Measurements from ENCODE around the gene RANBP1.

Gene RANBP1

DNA sequence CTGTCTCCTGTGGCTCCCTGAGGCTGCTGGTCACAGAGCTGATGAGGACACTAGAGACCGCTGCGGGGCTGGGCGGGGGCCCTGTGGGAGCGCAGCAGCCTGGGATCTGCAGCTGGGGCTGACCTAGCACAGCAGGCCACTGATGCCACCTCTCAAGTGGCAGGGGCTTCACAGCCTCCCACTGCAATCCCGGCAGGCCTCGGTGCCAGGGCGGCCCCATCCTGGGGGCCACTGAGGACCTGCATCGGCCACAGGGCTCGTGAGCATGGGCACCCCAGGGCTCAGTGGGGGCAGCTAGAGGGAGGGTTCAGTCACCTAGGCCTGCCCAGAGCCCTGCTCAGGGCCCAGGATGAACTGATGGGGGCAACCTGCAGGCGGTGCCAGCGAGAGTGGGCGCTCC lies 49.5 kb downstream of the RANBP1 start:
- Histone ChIP-seq H3K36me3 (ENCODE audit: control insufficient read depth in 1 of 2, insufficient read depth in 2 of 2, low read length in 2 of 2) (no peaks in the 10 kb centered on the region), H3K27ac (ENCODE audit: low read length) (no peak overlapping the region), H3K4me3 (ENCODE audit: low read depth in 1 of 2, low read length in 2 of 2) (no peak overlapping the region), H3K27me3 (ENCODE audit: low read depth, low read length) (no peaks in the 10 kb centered on the region), H3K9me3 (ENCODE audit: control insufficient read depth in 1 of 2, low read length in 2 of 2) (no peaks in the 10 kb centered on the region), H3K4me1 (ENCODE audit: control insufficient read depth in 1 of 2, insufficient read depth in 2 of 2, low read length in 2 of 2) (no peaks in the 10 kb centered on the region)

DNA sequence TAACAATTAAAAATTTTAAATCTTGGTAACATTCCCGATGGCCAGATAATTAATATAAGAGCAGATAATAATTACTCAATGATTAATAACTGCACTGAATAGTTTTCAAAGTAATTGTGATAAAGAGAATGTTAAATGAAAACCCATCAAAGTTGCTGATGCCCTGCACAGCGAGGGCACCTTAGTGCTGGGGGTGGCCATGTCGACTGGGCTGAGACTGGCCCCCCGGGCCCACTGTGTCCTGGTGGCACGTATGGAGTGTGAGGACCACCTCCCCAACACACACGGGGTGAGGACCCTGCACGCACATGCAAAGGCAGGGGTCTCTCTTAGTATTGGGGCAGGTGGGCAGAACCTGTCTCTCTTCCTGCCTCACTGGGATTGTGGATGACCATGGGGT lies 50.0 kb downstream of the RANBP1 start:
- Histone ChIP-seq H3K4me1 (ENCODE audit: control insufficient read depth in 1 of 2, insufficient read depth in 2 of 2, low read length in 2 of 2) (no peaks in the 10 kb centered on the region), H3K9me3 (ENCODE audit: control insufficient read depth in 1 of 2, low read length in 2 of 2) (no peaks in the 10 kb centered on the region), H3K27ac (ENCODE audit: low read length) (no peak overlapping the region), H3K27me3 (ENCODE audit: low read depth, low read length) (no peaks in the 10 kb centered on the region), H3K36me3 (ENCODE audit: control insufficient read depth in 1 of 2, insufficient read depth in 2 of 2, low read length in 2 of 2) (no peaks in the 10 kb centered on the region), H3K4me3 (ENCODE audit: low read depth in 1 of 2, low read length in 2 of 2) (no peak overlapping the region)

DNA sequence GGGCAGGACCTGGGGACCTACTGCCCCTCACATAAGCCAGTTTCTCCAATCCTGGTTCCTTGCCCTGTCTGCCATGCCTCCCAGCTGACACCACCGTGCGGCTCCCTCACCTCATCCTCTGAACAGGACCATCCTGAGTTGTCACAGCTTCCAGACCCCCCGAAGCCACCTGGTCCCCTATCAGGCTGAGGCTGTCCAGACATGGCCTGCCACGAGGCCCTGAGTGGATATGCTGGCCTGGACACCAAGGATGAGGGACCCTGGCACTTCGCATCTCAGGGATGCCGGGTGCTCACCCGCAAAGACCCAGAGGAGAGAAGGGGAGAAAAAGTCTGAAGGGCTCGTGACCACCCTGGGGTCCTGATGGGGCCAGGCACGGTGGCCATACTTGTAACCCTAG lies 50.8 kb downstream of the RANBP1 start:
- no peaks in the 10 kb centered on the region for H3K9me3 ChIP-seq (ENCODE audit: control insufficient read depth in 1 of 2, low read length in 2 of 2)
- no peak overlapping the region for H3K27ac ChIP-seq (ENCODE audit: low read length)
- H3K4me1 ChIP-seq (ENCODE audit: control insufficient read depth in 1 of 2, insufficient read depth in 2 of 2, low read length in 2 of 2) = no peaks in the 10 kb centered on the region
- H3K4me3 ChIP-seq (ENCODE audit: low read depth in 1 of 2, low read length in 2 of 2) = no peak overlapping the region
- H3K27me3 ChIP-seq (ENCODE audit: low read depth, low read length) = no peaks in the 10 kb centered on the region
- no peaks in the 10 kb centered on the region for H3K36me3 ChIP-seq (ENCODE audit: control insufficient read depth in 1 of 2, insufficient read depth in 2 of 2, low read length in 2 of 2)

DNA sequence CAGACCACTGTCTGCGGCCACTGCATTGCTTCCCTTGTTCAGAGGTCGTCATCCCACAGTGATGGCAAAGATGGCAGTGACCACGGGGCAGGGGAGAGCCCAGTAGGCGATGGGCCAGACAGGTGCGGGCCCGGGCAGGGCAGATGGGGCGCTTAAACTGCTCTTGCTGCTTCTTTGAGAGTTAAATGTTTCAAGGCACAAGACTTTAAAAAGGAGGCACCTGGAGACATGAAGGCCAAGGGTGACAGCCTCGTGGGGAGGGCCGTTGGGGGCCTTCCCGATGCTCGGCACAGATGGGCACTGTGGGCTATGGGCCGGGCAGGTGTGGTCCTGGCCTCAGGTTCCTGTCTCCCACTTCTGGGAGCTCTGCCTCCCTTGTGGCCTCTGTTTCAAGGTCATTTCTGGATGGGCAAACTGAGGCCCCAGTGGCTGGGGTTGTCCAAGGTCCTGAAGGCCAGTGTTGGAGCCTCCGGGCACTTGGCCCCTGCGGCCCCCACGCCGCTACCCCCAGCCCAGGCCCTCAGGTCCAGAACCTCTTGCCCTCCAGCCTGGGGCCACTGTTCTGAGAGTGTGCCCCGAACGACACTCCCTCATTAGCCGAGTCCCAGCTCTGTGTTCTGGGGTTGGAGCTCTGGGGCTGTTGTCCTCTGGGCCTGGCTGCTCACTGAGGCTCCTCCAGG lies 51.9 kb downstream of the RANBP1 start:
- no peaks in the 10 kb centered on the region for H3K4me1 ChIP-seq (ENCODE audit: control insufficient read depth in 1 of 2, insufficient read depth in 2 of 2, low read length in 2 of 2)
- H3K36me3 ChIP-seq (ENCODE audit: control insufficient read depth in 1 of 2, insufficient read depth in 2 of 2, low read length in 2 of 2) = no peaks in the 10 kb centered on the region
- H3K9me3 ChIP-seq (ENCODE audit: control insufficient read depth in 1 of 2, low read length in 2 of 2) = no peaks in the 10 kb centered on the region
- no peaks in the 10 kb centered on the region for H3K27me3 ChIP-seq (ENCODE audit: low read depth, low read length)
- no peak overlapping the region for H3K27ac ChIP-seq (ENCODE audit: low read length)
- no peak overlapping the region for H3K4me3 ChIP-seq (ENCODE audit: low read depth in 1 of 2, low read length in 2 of 2)

DNA sequence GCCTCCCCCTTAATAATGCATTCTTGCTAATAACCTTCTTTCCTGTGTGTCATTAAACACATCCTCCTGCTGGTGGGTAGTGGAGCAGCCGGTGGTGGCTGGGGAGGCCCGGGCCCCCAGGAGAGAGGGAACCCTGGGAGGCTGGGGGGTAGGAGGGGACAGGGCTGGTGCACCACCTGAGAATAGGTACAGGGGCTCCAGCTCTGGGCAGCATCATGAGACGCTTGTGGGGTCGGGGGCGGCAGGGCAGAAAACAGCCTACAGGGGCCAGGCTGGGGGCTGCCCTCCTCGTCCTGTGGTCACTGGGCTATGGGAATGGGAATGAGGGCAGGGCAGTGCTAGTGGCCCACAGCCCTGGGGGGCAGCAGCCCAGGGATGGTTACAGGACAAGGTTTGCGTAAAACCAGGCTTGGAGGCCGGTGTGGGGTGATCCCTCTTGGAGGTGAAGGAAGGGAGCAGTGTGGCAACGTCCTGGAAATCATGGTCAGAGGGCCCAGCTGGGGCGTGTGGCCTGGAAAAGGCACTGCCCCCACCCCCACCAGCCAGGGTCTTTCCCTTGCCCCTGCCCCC lies 53.4 kb downstream of the RANBP1 start:
- Histone ChIP-seq H3K27me3 (ENCODE audit: low read depth, low read length) (no peaks in the 10 kb centered on the region), H3K27ac (ENCODE audit: low read length) (no peak overlapping the region), H3K9me3 (ENCODE audit: control insufficient read depth in 1 of 2, low read length in 2 of 2) (no peaks in the 10 kb centered on the region), H3K4me3 (ENCODE audit: low read depth in 1 of 2, low read length in 2 of 2) (no peak overlapping the region), H3K4me1 (ENCODE audit: control insufficient read depth in 1 of 2, insufficient read depth in 2 of 2, low read length in 2 of 2) (no peaks in the 10 kb centered on the region), H3K36me3 (ENCODE audit: control insufficient read depth in 1 of 2, insufficient read depth in 2 of 2, low read length in 2 of 2) (no peaks in the 10 kb centered on the region)

DNA sequence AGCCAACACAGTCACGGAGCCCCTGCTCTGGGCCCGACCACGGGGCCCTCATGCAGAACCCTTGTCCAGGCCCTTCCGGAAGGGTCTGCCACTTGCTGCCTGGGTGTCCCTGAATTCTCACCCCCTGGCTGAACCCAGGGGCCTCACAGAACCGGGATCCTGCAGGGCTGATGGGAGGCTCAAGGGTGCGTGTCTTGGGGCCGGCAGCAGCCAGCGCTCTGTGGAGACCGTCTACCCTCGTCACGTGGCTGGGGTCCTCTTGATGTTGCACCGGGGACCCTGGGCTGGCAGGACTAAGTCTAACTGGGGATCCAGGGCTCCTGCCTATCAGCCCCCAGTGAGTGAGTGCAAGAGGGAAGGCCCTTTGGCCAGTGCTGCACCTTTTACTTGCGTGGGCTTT lies 54.3 kb downstream of the RANBP1 start:
- no peak overlapping the region for H3K4me3 ChIP-seq (ENCODE audit: low read depth in 1 of 2, low read length in 2 of 2)
- no peaks in the 10 kb centered on the region for H3K36me3 ChIP-seq (ENCODE audit: control insufficient read depth in 1 of 2, insufficient read depth in 2 of 2, low read length in 2 of 2)
- no peaks in the 10 kb centered on the region for H3K4me1 ChIP-seq (ENCODE audit: control insufficient read depth in 1 of 2, insufficient read depth in 2 of 2, low read length in 2 of 2)

DNA sequence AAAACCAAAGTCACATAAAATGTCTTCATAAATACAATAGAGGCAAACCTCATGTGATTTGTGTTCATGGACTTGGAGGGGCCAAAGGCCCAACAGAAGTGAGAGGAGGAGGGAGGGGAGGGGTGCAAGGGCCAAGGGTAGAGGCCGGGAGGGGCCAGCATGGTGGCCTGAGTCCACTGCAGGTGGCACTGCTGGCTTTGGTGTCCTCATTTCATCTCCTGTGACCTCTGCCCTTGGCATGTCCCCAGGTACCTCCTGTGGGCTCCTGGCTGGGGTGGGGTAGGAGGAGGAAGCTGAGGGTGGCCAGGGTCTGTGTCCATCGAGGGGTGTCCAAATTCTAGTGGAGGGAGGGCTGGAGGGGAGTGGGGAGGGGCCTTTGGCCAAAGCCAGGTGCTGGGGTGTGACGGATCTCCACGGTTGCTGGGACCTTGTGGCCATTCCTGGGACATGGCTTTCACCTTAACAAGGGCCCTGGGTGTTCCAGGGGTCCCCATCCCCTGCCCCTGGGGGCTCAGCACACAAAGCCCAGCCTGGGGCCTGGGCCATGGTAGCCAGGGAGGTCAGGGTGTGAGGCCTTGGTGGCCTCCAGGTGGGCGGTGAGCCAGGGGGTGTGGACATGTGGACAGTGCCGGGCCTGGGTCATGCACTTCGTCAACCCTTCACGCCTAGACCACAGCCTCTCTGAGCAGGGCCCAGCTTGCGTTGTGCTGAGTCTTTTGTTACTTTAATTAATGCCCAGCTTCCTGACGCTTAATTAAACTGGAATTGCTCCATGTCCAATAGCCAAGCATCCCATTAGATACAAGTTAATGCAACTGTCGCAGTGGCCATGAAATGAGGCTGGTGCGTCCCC lies 55.6 kb downstream of the RANBP1 start:
- Histone ChIP-seq H3K27me3 (ENCODE audit: low read depth, low read length) (no peaks in the 10 kb centered on the region), H3K4me1 (ENCODE audit: control insufficient read depth in 1 of 2, insufficient read depth in 2 of 2, low read length in 2 of 2) (no peaks in the 10 kb centered on the region), H3K9me3 (ENCODE audit: control insufficient read depth in 1 of 2, low read length in 2 of 2) (no peaks in the 10 kb centered on the region), H3K4me3 (ENCODE audit: low read depth in 1 of 2, low read length in 2 of 2) (no peak overlapping the region), H3K36me3 (ENCODE audit: control insufficient read depth in 1 of 2, insufficient read depth in 2 of 2, low read length in 2 of 2) (no peaks in the 10 kb centered on the region), H3K27ac (ENCODE audit: low read length) (no peak overlapping the region)

More for the DNA sequence above, 54.3 kb downstream of the RANBP1 start:
- H3K27ac ChIP-seq (ENCODE audit: low read length) = no peak overlapping the region
- no peaks in the 10 kb centered on the region for H3K27me3 ChIP-seq (ENCODE audit: low read depth, low read length)
- H3K9me3 ChIP-seq (ENCODE audit: control insufficient read depth in 1 of 2, low read length in 2 of 2) = no peaks in the 10 kb centered on the region

DNA sequence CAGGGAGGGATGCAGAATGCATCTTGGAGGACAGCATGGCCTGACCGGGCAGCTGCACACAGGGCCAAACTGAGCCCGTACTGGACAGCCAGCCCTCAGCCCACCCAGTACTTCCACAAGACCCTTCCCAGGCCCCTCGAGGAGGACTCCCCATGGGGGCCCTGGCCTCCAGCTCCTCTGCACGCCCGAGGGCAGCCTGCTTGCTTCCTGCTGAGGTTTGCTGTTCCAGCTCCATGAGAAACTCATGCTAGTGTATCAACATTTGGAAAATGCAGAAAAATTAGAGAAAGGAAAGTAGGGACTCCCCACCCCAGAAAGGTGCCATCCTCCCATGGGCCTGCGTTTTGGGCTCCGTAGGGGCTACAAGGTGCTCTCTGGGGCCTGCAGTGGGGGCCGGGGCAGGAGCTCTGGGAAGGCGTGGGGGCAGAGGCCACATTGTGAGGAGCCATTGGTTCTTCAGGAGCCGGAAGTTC lies 56.3 kb downstream of the RANBP1 start:
- H3K27ac ChIP-seq (ENCODE audit: low read length) = no peak overlapping the region
- H3K9me3 ChIP-seq (ENCODE audit: control insufficient read depth in 1 of 2, low read length in 2 of 2) = no peaks in the 10 kb centered on the region
- H3K4me1 ChIP-seq (ENCODE audit: control insufficient read depth in 1 of 2, insufficient read depth in 2 of 2, low read length in 2 of 2) = no peaks in the 10 kb centered on the region
- no peaks in the 10 kb centered on the region for H3K27me3 ChIP-seq (ENCODE audit: low read depth, low read length)
- H3K4me3 ChIP-seq (ENCODE audit: low read depth in 1 of 2, low read length in 2 of 2) = no peak overlapping the region
- no peaks in the 10 kb centered on the region for H3K36me3 ChIP-seq (ENCODE audit: control insufficient read depth in 1 of 2, insufficient read depth in 2 of 2, low read length in 2 of 2)

DNA sequence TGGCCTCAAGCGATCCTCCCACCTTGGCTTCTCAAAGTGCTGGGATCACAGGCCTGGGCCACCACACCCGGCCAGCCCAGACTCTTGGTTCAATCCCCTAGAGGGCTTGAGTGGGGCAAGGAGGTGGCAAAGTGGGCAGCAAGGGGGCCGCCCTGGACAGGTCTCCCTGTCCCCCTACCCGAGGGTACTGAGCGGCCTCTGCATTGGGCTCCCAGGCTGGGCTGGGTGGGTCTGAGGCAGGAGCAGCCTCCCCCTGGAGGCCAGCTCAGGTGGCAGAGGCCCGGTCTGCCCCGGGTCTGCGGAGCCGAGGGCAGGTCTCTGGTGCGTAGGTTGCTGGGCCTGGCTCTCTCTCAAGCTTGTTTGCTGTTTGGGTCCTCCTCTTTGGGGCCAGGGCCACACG lies 57.3 kb downstream of the RANBP1 start:
- Histone ChIP-seq H3K27me3 (ENCODE audit: low read depth, low read length) (no peaks in the 10 kb centered on the region), H3K9me3 (ENCODE audit: control insufficient read depth in 1 of 2, low read length in 2 of 2) (no peaks in the 10 kb centered on the region), H3K36me3 (ENCODE audit: control insufficient read depth in 1 of 2, insufficient read depth in 2 of 2, low read length in 2 of 2) (no peaks in the 10 kb centered on the region), H3K4me3 (ENCODE audit: low read depth in 1 of 2, low read length in 2 of 2) (no peak overlapping the region), H3K27ac (ENCODE audit: low read length) (no peak overlapping the region), H3K4me1 (ENCODE audit: control insufficient read depth in 1 of 2, insufficient read depth in 2 of 2, low read length in 2 of 2) (no peaks in the 10 kb centered on the region)

DNA sequence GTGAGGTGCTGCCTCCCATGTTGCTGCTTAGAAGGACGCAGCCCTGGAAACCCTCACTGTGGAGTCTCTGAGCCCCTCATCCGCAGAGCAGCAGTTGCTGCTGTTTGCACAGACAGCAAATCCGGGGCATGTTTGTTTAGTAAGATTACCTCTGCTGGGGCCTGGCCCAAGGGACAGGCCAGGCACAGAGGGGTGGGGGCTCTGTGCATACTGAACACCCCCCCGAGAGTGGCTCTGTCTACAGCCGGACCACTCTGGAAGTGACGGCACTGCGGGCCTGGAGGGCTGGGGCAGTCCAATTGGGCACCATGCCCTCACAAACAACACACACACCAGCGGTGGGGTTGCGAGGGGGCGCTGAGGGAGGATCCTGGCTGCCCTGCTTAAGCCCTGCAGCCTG lies 57.9 kb downstream of the RANBP1 start:
- Histone ChIP-seq H3K27ac (ENCODE audit: low read length) (no peak overlapping the region), H3K36me3 (ENCODE audit: control insufficient read depth in 1 of 2, insufficient read depth in 2 of 2, low read length in 2 of 2) (no peaks in the 10 kb centered on the region), H3K4me1 (ENCODE audit: control insufficient read depth in 1 of 2, insufficient read depth in 2 of 2, low read length in 2 of 2) (no peaks in the 10 kb centered on the region), H3K27me3 (ENCODE audit: low read depth, low read length) (no peaks in the 10 kb centered on the region), H3K9me3 (ENCODE audit: control insufficient read depth in 1 of 2, low read length in 2 of 2) (no peaks in the 10 kb centered on the region), H3K4me3 (ENCODE audit: low read depth in 1 of 2, low read length in 2 of 2) (no peak overlapping the region)

DNA sequence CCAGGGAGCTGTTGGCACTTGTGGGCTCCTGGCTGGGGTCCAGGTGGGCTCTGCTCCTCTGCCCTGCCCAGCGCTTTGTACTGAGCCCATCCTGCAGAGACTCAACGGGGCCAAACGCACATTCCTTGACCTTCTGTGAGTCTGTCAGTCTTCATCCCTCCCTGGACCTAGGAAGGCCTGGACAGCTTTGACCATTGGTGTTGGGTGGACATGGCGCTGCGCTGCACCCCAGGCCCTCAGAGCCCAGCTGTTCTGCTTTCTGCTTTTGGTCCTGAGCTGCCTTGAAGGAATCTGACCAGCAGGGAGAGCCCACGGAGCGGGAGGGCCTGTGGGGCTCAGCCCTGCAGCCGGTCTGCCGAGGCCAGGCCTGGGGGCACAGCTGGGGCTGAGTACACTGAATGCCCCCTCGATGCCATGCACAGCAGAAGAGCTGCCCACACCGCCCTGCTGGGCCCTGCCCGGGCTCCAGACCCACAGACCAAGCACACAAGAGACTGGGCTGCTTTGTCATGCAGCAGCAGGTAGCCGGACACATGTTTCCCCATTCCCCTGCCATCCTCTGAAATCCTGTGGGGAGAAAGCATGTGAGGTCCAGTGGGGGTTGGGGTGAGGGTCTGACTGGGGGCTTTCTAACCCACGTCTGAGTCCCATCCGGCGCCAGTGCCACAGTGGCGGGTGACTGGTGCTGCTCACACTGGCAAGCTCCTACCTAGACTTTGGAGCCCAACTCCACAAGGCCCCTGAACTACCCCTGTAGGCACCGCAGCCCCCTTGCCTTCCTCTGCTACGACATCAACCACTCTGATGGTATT lies 59.1 kb downstream of the RANBP1 start:
- no peak overlapping the region for H3K27ac ChIP-seq (ENCODE audit: low read length)
- H3K36me3 ChIP-seq (ENCODE audit: control insufficient read depth in 1 of 2, insufficient read depth in 2 of 2, low read length in 2 of 2) = no peaks in the 10 kb centered on the region
- no peaks in the 10 kb centered on the region for H3K4me1 ChIP-seq (ENCODE audit: control insufficient read depth in 1 of 2, insufficient read depth in 2 of 2, low read length in 2 of 2)
- H3K9me3 ChIP-seq (ENCODE audit: control insufficient read depth in 1 of 2, low read length in 2 of 2) = no peaks in the 10 kb centered on the region
- H3K27me3 ChIP-seq (ENCODE audit: low read depth, low read length) = no peaks in the 10 kb centered on the region
- H3K4me3 ChIP-seq (ENCODE audit: low read depth in 1 of 2, low read length in 2 of 2) = no peak overlapping the region
